ENCODE measurements around the gene GRHL3. TPM values are rescaled to one million over a fixed set of nuclear protein-coding genes. Genes with fewer than 3 reads are reported as not detected.

GRHL3 gene
- polyA plus RNA-seq, 2 donors = 59.0 to 115 TPM

DNA sequence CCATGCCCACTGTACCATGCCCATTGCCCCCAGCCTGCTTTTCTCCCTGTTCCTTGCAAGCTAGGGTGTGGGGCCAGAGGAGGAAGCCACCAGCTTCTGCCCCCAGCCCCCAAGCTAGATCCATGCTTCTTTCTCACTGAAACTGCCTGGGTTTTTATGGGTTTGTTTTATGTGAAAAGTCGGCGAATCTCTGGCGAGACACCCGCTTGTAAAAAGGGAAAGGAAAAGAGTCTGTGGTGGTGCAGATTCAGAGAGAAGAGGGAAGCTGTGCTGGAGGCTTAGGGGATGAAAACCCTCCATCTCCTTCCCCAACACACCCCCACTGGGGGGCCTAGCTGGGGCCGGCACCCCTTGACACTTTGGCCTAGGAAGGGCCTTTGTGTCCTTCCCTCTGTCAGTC lies 26.2 kb downstream of the GRHL3 start:
- H3K9me3 ChIP-seq (ENCODE audit: control insufficient read depth in 2 of 2, insufficient read depth in 1 of 2, low read depth in 1 of 2, low read length in 1 of 2) = no peaks in the 10 kb centered on the region
- peaks cover 0 to 64% of the 10 kb centered on the region in 2 donors for H3K36me3 ChIP-seq (ENCODE audit: control insufficient read depth in 2 of 2, insufficient read depth in 2 of 2, low read length in 1 of 2)
- no peaks in the 10 kb centered on the region for H3K27me3 ChIP-seq (ENCODE audit: control insufficient read depth in 1 of 2, insufficient read depth in 2 of 2, low read length in 2 of 2)
- no peak overlapping the region for H3K27ac ChIP-seq (ENCODE audit: low read depth in 2 of 2, low read length in 1 of 2)
- no peak overlapping the region for H3K4me3 ChIP-seq (ENCODE audit: low read depth in 1 of 2, low read length in 2 of 2)
- 84 to 85% methylated on average over 5 of the region's 5 CpGs for WGBS, 2 donors
- H3K4me1 ChIP-seq (ENCODE audit: control insufficient read depth in 2 of 2, insufficient read depth in 2 of 2, low read length in 1 of 2) = no peaks in the 10 kb centered on the region

DNA sequence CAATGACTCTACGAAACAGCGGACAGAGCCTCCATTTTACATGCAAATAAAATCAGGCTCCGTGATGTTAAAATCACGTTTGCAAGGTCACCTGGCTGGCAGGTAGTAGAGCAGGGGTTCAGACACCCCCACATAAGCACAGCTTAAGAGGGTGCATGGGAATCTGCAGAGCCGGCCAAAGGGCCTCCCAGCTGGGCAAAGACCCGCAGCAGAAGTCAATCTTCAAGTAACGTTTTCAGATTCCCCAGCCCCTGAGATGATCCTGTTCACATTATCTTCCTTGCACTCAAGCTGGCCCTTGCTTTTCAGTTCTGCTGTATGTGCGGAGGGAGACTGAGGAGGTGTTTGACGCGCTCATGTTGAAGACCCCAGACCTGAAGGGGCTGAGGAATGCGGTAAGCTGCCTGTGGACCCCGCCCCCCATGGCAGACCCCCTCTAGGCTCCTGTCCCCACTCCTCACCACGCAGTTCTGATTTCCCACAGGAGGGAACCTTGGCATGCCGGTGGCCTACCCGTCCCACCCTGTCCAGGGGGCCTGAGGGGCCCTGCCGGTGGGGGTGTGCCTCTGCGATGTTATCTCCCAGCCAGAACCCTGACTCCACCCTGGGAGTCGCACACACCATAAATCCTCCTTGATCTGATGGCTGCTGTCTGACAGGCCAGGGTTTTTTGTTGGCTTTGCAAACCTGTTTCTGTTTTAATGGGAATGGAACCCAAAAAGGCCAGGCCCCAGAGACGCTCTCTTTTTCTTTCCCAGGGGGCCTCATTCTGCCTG lies 28.2 kb downstream of the GRHL3 start:
- WGBS, 2 donors = 83 to 86% methylated on average over 19 of the region's 19 CpGs

DNA sequence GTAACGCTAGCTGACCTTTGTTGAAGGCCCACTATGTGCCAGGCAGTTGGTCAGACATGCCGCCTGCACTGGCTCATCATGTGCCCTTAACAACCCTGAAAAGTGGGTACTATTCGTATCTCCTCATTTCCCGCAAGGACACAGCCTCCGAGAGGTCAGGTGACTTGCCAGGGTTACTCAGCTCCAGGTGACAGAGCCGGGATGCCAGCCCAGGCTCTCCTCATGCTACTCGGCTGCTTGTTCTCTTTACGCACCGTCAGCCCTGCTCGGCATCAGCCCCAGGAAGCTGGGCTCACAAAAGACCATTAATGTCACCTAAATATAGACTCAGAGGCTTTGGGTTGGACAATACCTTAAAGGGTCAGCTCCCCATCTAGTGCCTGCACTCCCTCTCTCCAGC lies 29.0 kb downstream of the GRHL3 start:
- WGBS, 2 donors = 87 to 93% methylated on average over 10 of the region's 10 CpGs
- Histone ChIP-seq H3K4me3 (ENCODE audit: low read depth in 1 of 2, low read length in 2 of 2) (no peak overlapping the region), H3K27me3 (ENCODE audit: control insufficient read depth in 1 of 2, insufficient read depth in 2 of 2, low read length in 2 of 2) (no peaks in the 10 kb centered on the region), H3K9me3 (ENCODE audit: control insufficient read depth in 2 of 2, insufficient read depth in 1 of 2, low read depth in 1 of 2, low read length in 1 of 2) (no peaks in the 10 kb centered on the region), H3K36me3 (ENCODE audit: control insufficient read depth in 2 of 2, insufficient read depth in 2 of 2, low read length in 1 of 2) (peaks cover 0 to 55% of the 10 kb centered on the region in 2 donors), H3K4me1 (ENCODE audit: control insufficient read depth in 2 of 2, insufficient read depth in 2 of 2, low read length in 1 of 2) (peaks cover 0 to 4% of the 10 kb centered on the region in 2 donors), H3K27ac (ENCODE audit: low read depth in 2 of 2, low read length in 1 of 2) (no peak overlapping the region)

More for the DNA sequence above, 28.2 kb downstream of the GRHL3 start:
- H3K27ac ChIP-seq (ENCODE audit: low read depth in 2 of 2, low read length in 1 of 2) = no peak overlapping the region
- peaks cover 0 to 1% of the 10 kb centered on the region in 2 donors for H3K4me1 ChIP-seq (ENCODE audit: control insufficient read depth in 2 of 2, insufficient read depth in 2 of 2, low read length in 1 of 2)
- H3K4me3 ChIP-seq (ENCODE audit: low read depth in 1 of 2, low read length in 2 of 2) = no peak overlapping the region
- H3K27me3 ChIP-seq (ENCODE audit: control insufficient read depth in 1 of 2, insufficient read depth in 2 of 2, low read length in 2 of 2) = no peaks in the 10 kb centered on the region
- H3K9me3 ChIP-seq (ENCODE audit: control insufficient read depth in 2 of 2, insufficient read depth in 1 of 2, low read depth in 1 of 2, low read length in 1 of 2) = no peaks in the 10 kb centered on the region
- H3K36me3 ChIP-seq (ENCODE audit: control insufficient read depth in 2 of 2, insufficient read depth in 2 of 2, low read length in 1 of 2) = peaks cover 0 to 58% of the 10 kb centered on the region in 2 donors

DNA sequence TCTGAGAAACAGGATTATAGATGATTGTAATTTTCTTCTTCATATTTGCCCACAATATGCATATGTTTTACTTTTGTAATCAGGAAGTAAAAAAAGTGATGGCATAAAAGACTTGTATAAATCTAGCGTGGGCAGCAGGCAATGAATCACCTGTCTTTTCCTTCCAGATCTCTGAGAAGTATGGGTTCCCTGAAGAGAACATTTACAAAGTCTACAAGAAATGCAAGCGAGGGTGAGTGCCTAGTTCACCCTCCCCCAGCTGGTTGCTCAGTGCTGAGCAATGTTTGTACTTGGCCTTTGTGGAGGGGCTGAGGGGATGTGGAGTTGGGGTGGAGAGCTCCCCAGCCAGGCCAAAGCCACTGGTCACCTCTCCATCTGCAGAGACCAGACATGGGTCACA lies 30.7 kb downstream of the GRHL3 start:
- Histone ChIP-seq H3K9me3 (ENCODE audit: control insufficient read depth in 2 of 2, insufficient read depth in 1 of 2, low read depth in 1 of 2, low read length in 1 of 2) (no peaks in the 10 kb centered on the region), H3K36me3 (ENCODE audit: control insufficient read depth in 2 of 2, insufficient read depth in 2 of 2, low read length in 1 of 2) (peaks cover 0 to 53% of the 10 kb centered on the region in 2 donors), H3K27me3 (ENCODE audit: control insufficient read depth in 1 of 2, insufficient read depth in 2 of 2, low read length in 2 of 2) (no peaks in the 10 kb centered on the region), H3K4me1 (ENCODE audit: control insufficient read depth in 2 of 2, insufficient read depth in 2 of 2, low read length in 1 of 2) (peaks cover 0 to 4% of the 10 kb centered on the region in 2 donors), H3K4me3 (ENCODE audit: low read depth in 1 of 2, low read length in 2 of 2) (no peak overlapping the region), H3K27ac (ENCODE audit: low read depth in 2 of 2, low read length in 1 of 2) (peak overlapping the region in 1 of 2 donors; percentile 43)
- WGBS, 2 donors = 65 to 69% methylated on average over 2 of the region's 2 CpGs

DNA sequence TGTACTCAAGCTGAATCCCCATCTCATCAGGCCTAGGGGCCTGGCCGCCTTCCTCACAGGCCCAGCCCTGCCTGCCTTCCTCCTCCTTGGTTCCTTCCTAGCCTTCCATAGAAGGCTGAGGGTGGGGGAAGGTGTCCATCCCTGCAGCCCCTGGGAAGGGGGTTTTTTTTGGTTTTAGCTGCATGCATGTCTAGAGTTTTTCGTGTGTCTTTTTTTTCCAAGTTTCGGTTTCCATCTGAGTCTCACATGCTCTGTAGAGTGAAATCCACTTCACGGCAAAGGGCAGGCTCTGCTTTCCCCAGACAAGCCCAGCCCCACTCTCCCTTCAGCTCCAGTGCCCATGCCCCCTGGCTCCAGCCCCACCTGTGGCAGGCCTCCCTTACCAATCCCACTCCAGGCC lies 32.1 kb downstream of the GRHL3 start:
- Histone ChIP-seq H3K27ac (ENCODE audit: low read depth in 2 of 2, low read length in 1 of 2) (no peak overlapping the region), H3K27me3 (ENCODE audit: control insufficient read depth in 1 of 2, insufficient read depth in 2 of 2, low read length in 2 of 2) (no peaks in the 10 kb centered on the region), H3K4me1 (ENCODE audit: control insufficient read depth in 2 of 2, insufficient read depth in 2 of 2, low read length in 1 of 2) (peaks cover 0 to 4% of the 10 kb centered on the region in 2 donors), H3K36me3 (ENCODE audit: control insufficient read depth in 2 of 2, insufficient read depth in 2 of 2, low read length in 1 of 2) (peaks cover 0 to 52% of the 10 kb centered on the region in 2 donors), H3K9me3 (ENCODE audit: control insufficient read depth in 2 of 2, insufficient read depth in 1 of 2, low read depth in 1 of 2, low read length in 1 of 2) (no peaks in the 10 kb centered on the region), H3K4me3 (ENCODE audit: low read depth in 1 of 2, low read length in 2 of 2) (no peak overlapping the region)
- 79 to 82% methylated on average over 4 of the region's 4 CpGs for WGBS, 2 donors

DNA sequence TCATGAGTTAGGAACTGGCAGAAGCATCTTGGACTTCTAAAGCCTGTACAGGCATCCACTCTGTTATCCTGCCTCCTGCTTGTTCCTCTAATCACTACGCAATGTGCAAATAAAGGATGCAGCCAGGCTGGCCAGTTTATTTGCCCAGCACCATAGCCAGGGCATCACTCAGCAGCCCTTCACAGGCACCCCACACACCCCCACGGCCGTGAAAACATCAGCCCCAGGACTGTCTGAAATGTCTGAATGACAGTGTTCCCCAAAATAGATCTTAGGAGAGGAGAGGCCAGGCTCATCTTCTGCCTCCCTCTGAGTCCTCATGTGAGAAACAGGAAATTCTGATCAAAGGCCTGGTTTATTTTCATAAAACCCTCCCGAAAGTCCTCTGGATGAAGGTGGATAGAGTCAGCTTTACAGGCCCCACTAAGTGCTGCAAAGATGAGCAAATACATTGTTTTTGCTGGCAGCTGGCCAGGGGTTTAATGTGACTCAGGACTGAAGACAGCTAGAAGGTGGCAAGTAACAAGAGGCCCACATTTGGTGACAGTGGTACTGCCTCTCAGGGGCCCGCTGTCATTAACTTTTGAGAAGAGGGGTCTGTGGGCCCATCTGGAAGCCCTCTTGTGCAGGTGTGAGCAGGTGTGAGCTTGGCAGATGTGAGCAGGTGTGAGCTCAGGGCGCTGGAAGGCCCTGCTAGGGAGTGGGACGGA lies 32.9 kb downstream of the GRHL3 start:
- WGBS, 2 donors = 73 to 79% methylated on average over 7 of the region's 7 CpGs
- Histone ChIP-seq H3K9me3 (ENCODE audit: control insufficient read depth in 2 of 2, insufficient read depth in 1 of 2, low read depth in 1 of 2, low read length in 1 of 2) (no peaks in the 10 kb centered on the region), H3K27me3 (ENCODE audit: control insufficient read depth in 1 of 2, insufficient read depth in 2 of 2, low read length in 2 of 2) (no peaks in the 10 kb centered on the region), H3K36me3 (ENCODE audit: control insufficient read depth in 2 of 2, insufficient read depth in 2 of 2, low read length in 1 of 2) (peaks cover 0 to 44% of the 10 kb centered on the region in 2 donors), H3K4me3 (ENCODE audit: low read depth in 1 of 2, low read length in 2 of 2) (no peak overlapping the region), H3K27ac (ENCODE audit: low read depth in 2 of 2, low read length in 1 of 2) (no peak overlapping the region), H3K4me1 (ENCODE audit: control insufficient read depth in 2 of 2, insufficient read depth in 2 of 2, low read length in 1 of 2) (peaks cover 0 to 4% of the 10 kb centered on the region in 2 donors)

DNA sequence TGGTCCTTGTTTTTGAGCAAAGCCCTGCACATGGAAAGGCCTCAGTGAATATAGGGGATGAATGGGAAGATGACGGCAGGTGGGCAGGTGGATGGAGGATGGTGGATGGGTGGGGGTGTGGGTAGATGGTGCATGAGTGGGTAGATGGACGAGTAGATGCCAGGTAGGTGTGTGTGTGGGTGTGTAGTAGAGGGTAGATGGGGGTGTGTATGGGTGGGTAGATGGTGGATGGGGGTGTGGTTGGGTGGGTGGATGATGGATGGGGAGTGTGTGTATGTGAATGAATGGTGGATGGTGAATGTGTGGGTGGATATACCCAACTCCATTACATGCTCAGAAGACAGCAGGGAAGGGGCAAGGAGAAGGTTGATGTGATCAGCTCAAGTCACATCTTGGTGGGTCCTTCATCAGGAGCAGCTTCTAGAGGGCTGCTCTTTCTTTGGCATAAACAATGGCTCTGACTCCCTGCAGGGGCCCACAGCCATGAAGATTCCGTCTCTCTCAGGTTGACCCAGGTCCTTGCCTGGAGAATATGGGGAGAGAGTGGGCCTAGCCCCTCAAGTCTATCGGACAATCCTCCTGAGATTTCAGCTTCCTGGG lies 34.2 kb downstream of the GRHL3 start:
- H3K36me3 ChIP-seq (ENCODE audit: control insufficient read depth in 2 of 2, insufficient read depth in 2 of 2, low read length in 1 of 2) = peaks cover 0 to 39% of the 10 kb centered on the region in 2 donors

DNA sequence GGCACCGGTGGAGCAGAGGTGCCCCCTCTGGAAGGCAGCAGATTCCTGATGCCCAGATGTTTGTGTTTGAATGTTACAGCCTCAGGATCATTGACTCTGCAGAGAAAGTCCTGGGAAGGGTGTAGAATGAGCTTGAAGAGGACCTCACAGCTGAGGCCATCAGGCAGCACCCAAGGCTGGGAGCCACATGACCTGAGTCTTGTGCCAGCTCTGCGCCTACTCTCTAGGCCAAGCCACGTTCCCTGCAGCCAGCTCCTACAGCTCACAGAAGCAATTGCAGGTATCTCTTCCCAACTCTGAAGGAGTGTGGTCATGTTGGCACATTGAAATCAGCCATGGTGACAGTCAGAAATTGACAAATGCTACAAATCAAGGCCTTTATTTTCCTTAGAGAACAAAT lies 36.3 kb downstream of the GRHL3 start:
- WGBS, 2 donors = 71 to 72% methylated on average over 3 of the region's 3 CpGs
- H3K9me3 ChIP-seq (ENCODE audit: control insufficient read depth in 2 of 2, insufficient read depth in 1 of 2, low read depth in 1 of 2, low read length in 1 of 2) = no peaks in the 10 kb centered on the region

More for the DNA sequence above, 34.2 kb downstream of the GRHL3 start:
- Histone ChIP-seq H3K27ac (ENCODE audit: low read depth in 2 of 2, low read length in 1 of 2) (no peak overlapping the region), H3K4me3 (ENCODE audit: low read depth in 1 of 2, low read length in 2 of 2) (no peak overlapping the region), H3K9me3 (ENCODE audit: control insufficient read depth in 2 of 2, insufficient read depth in 1 of 2, low read depth in 1 of 2, low read length in 1 of 2) (no peaks in the 10 kb centered on the region), H3K27me3 (ENCODE audit: control insufficient read depth in 1 of 2, insufficient read depth in 2 of 2, low read length in 2 of 2) (no peaks in the 10 kb centered on the region), H3K4me1 (ENCODE audit: control insufficient read depth in 2 of 2, insufficient read depth in 2 of 2, low read length in 1 of 2) (peaks cover 0 to 4% of the 10 kb centered on the region in 2 donors)
- WGBS, 2 donors = 92 to 97% methylated on average over 4 of the region's 4 CpGs

DNA sequence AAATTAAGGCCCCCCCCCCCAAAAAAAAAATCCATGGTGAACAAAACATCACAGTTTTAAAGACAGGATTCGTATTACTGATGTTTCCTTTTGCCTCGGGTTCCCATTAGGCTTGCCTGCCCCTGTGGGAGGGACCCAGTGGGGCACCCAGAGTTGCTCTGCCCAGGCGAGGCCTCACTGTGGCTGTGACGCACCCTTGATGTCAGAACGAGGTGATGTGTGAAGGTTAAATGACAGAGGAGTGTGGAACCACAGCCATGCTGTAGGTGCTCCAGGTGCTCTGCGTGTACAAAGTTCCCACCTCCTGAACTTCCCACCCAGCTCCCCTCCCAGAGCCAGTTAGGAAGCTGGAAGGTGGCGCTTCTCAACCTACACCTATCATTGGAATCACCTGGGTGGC lies 37.9 kb downstream of the GRHL3 start:
- peaks cover 0 to 27% of the 10 kb centered on the region in 2 donors for H3K36me3 ChIP-seq (ENCODE audit: control insufficient read depth in 2 of 2, insufficient read depth in 2 of 2, low read length in 1 of 2)
- WGBS, 2 donors = 88 to 90% methylated on average over 7 of the region's 7 CpGs

More for the DNA sequence above, 36.3 kb downstream of the GRHL3 start:
- Histone ChIP-seq H3K36me3 (ENCODE audit: control insufficient read depth in 2 of 2, insufficient read depth in 2 of 2, low read length in 1 of 2) (peaks cover 0 to 35% of the 10 kb centered on the region in 2 donors), H3K27ac (ENCODE audit: low read depth in 2 of 2, low read length in 1 of 2) (peak overlapping the region in 1 of 2 donors; percentile 35), H3K27me3 (ENCODE audit: control insufficient read depth in 1 of 2, insufficient read depth in 2 of 2, low read length in 2 of 2) (no peaks in the 10 kb centered on the region), H3K4me3 (ENCODE audit: low read depth in 1 of 2, low read length in 2 of 2) (no peak overlapping the region), H3K4me1 (ENCODE audit: control insufficient read depth in 2 of 2, insufficient read depth in 2 of 2, low read length in 1 of 2) (peaks cover 0 to 4% of the 10 kb centered on the region in 2 donors)

More for the DNA sequence above, 37.9 kb downstream of the GRHL3 start:
- H3K27ac ChIP-seq (ENCODE audit: low read depth in 2 of 2, low read length in 1 of 2) = peak overlapping the region in 1 of 2 donors; percentile 47
- no peaks in the 10 kb centered on the region for H3K9me3 ChIP-seq (ENCODE audit: control insufficient read depth in 2 of 2, insufficient read depth in 1 of 2, low read depth in 1 of 2, low read length in 1 of 2)
- peaks cover 0 to 4% of the 10 kb centered on the region in 2 donors for H3K4me1 ChIP-seq (ENCODE audit: control insufficient read depth in 2 of 2, insufficient read depth in 2 of 2, low read length in 1 of 2)
- H3K27me3 ChIP-seq (ENCODE audit: control insufficient read depth in 1 of 2, insufficient read depth in 2 of 2, low read length in 2 of 2) = no peaks in the 10 kb centered on the region
- H3K4me3 ChIP-seq (ENCODE audit: low read depth in 1 of 2, low read length in 2 of 2) = no peak overlapping the region
